Esophagus muscularis mucosa (tissue), 4 donors: Measurements from ENCODE around the gene GTF3C1. TPM values are rescaled to one million over a fixed set of nuclear protein-coding genes. Genes with fewer than 3 reads are reported as not detected.

Experiments
- DNase-seq: peaks from one replicate; pipeline ENCODE4 v3.0.0-alpha.2; 2017; ENCODE audit errors: extremely low spot score
- H3K27ac ChIP-seq, 4 donors: fragments of 200-600 bp; sonication (generic); replicated peaks in 1 of 4; 1 replicate in 3 of 4; 2 replicates in 1 of 4; pipeline ENCODE4 v1.5.1; 2016 to 2019; ENCODE audit warnings: mild to moderate bottlenecking in 1 of 4
- H3K27me3 ChIP-seq, 4 donors: fragments of 200-600 bp; sonication (generic); one replicate each; pipeline versions ENCODE4 v1.5.1 to v1.6.0; 2016 to 2019
- H3K36me3 ChIP-seq, 4 donors: fragments of 200-600 bp; sonication (generic); one replicate each; pipeline ENCODE4 v1.5.1; 2016 to 2019
- H3K4me1 ChIP-seq, 4 donors: fragments of 200-600 bp; sonication (generic); one replicate each; pipeline ENCODE4 v1.5.1; 2016 to 2019
- H3K4me3 ChIP-seq, 4 donors: fragments of 200-600 bp; sonication (generic); 1 replicate in 2 of 4; 2 replicates in 2 of 4; pipeline ENCODE4 v1.5.1; 2016 to 2019; ENCODE audit warnings: mild to moderate bottlenecking in 4 of 4, moderate library complexity in 1 of 4
- H3K9me3 ChIP-seq, 4 donors: fragments of 200-600 bp; sonication (generic); 1 replicate in 3 of 4; 2 replicates in 1 of 4; pipeline ENCODE4 v1.5.1; 2016 to 2019
- CTCF ChIP-seq, 3 experiments: fragments of 200-600 bp in 2 of 3; fragments of 450-650 bp in 1 of 3; sonication (generic) in 2 of 3; IDR thresholded peaks; one replicate each; pipeline ENCODE4 v1.5.1; 2017 to 2019; ENCODE audit warnings: antibody characterized with exemption in 3 of 3, mild to moderate bottlenecking in 2 of 3, moderate library complexity in 1 of 3
- EP300 ChIP-seq: sonication (generic); formaldehyde crosslinking; IDR thresholded peaks from one replicate; pipeline ENCODE4 v1.6.1; 2017; ENCODE audit warnings: antibody characterized with exemption
- POLR2A ChIP-seq: fragments of 450-650 bp; IDR thresholded peaks from one replicate; pipeline ENCODE4 v1.6.1; 2017; ENCODE audit warnings: antibody characterized with exemption, moderate library complexity, mild to moderate bottlenecking, low read depth
- POLR2AphosphoS5 ChIP-seq, 2 donors: sonication (generic); formaldehyde crosslinking; IDR thresholded peaks; one replicate each; pipeline ENCODE4 v1.6.1; 2017; ENCODE audit warnings: antibody characterized with exemption in 2 of 2
- WGBS: methylation state at CpG from one replicate; pipeline ENCODE4 v1.1.5; 2018; 5-methylcytosine and 5-hydroxymethylcytosine counted together
- intact Hi-C: fragments of 100-400 bp; cut with DNase I; formaldehyde crosslinking; loops from one replicate; pipeline ENCODE4 v1.15.1; 2023
- total RNA-seq, 4 donors: library from RNA; depleted of rRNA; stranded (reverse); fragments of >200 nt; gene quantifications; one replicate each; pipeline versions ENCODE4 v1.1.0 to v1.2.1, GENCODE V29; 2016

The GTF3C1 gene
- total RNA-seq, 4 donors from 2014 or later, result 37.6 to 65.4 (median 54.8) TPM

- Histone ChIP-seq H3K27ac (no peak overlapping the region), H3K36me3 (no peaks in the 10 kb centered on the region), H3K9me3 (peaks cover 0 to 20% (median 15%) of the 10 kb centered on the region in 4 donors), H3K4me1 (peaks cover 0 to under 1% (median 0%) of the 10 kb centered on the region in 4 donors), H3K4me3 (no peak overlapping the region), H3K27me3 (peaks cover 0 to 44% (median 4%) of the 10 kb centered on the region in 4 donors)
- TF ChIP-seq POLR2A, result no peak
- no peak for TF ChIP-seq CTCF (IDR thresholded peaks at IDR 0.05)
- no peak for TF ChIP-seq POLR2AphosphoS5 (IDR thresholded peaks at IDR 0.05)
- TF ChIP-seq EP300, result no peak
- no peak for DNase-seq
- 98% methylated on average over 3 of the region's 5 CpGs for WGBS
- intact Hi-C loops, result no loop called here
Observed at GRCh38 chr16:27444470-27444869, 105.2 kb downstream of the GTF3C1 start.

- no peak for DNase-seq
- no peak overlapping the region for H3K4me3 ChIP-seq
- H3K27ac ChIP-seq, result no peak overlapping the region
- H3K27me3 ChIP-seq, result peaks cover 0 to 40% (median 4%) of the 10 kb centered on the region in 4 donors
- no peaks in the 10 kb centered on the region for H3K36me3 ChIP-seq
- peaks cover 0 to 20% (median 15%) of the 10 kb centered on the region in 4 donors for H3K9me3 ChIP-seq
- TF ChIP-seq POLR2AphosphoS5 (IDR thresholded peaks at IDR 0.05) (no peak), POLR2A (no peak), CTCF (IDR thresholded peaks at IDR 0.05) (no peak), EP300 (no peak)
- intact Hi-C loops, result no loop called here
- 50% methylated on average over 2 of the region's 2 CpGs for WGBS
- no peaks in the 10 kb centered on the region for H3K4me1 ChIP-seq
Observed at GRCh38 chr16:27444015-27444414, 105.7 kb downstream of the GTF3C1 start.

- DNase-seq, result no peak
- TF ChIP-seq CTCF (IDR thresholded peaks at IDR 0.05) (no peak), EP300 (no peak), POLR2A (no peak), POLR2AphosphoS5 (IDR thresholded peaks at IDR 0.05) (no peak)
Observed at GRCh38 chr16:27441998-27442397, 107.7 kb downstream of the GTF3C1 start.

GRCh38 chr16:27441276-27441675 lies 108.4 kb downstream of the GTF3C1 start:
- no peaks in the 10 kb centered on the region for H3K36me3 ChIP-seq
- peaks cover 0 to 14% (median 1%) of the 10 kb centered on the region in 4 donors for H3K27me3 ChIP-seq
- WGBS, result 92% methylated on average over 5 of the region's 5 CpGs
- intact Hi-C loops, result no loop called here
- DNase-seq, result no peak
- H3K4me1 ChIP-seq, result no peaks in the 10 kb centered on the region
- peaks cover 0 to 14% (median 12%) of the 10 kb centered on the region in 4 donors for H3K9me3 ChIP-seq
- H3K27ac ChIP-seq, result no peak overlapping the region
- no peak overlapping the region for H3K4me3 ChIP-seq
- TF ChIP-seq CTCF (IDR thresholded peaks at IDR 0.05), result no peak
- TF ChIP-seq POLR2AphosphoS5 (IDR thresholded peaks at IDR 0.05), result no peak
- no peak for TF ChIP-seq POLR2A

More at GRCh38 chr16:27441998-27442397, 107.7 kb downstream of the GTF3C1 start:
- Histone ChIP-seq H3K4me3 (no peak overlapping the region), H3K9me3 (peaks cover 0 to 15% (median 12%) of the 10 kb centered on the region in 4 donors), H3K27me3 (peaks cover 0 to 20% (median 3%) of the 10 kb centered on the region in 4 donors), H3K4me1 (no peaks in the 10 kb centered on the region), H3K36me3 (no peaks in the 10 kb centered on the region), H3K27ac (no peak overlapping the region)
- intact Hi-C loops, result no loop called here
- WGBS, result 90% methylated on average over 8 of the region's 8 CpGs
